ENCODE data around the gene TFF3. TPM values are rescaled to one million over a fixed set of nuclear protein-coding genes. Genes with fewer than 3 reads are reported as not detected.
A peak's percentile ranks its signal among the peaks of the same experiment; 100 is the strongest.

Gene TFF3
- total and polyA plus RNA-seq, 2 experiments from 2014 or later: 1.2 to 3.3 TPM

GRCh38 chr21:42358937-42359336 lies 43.7 kb upstream of the TFF3 start:
- Mint-ChIP-seq H3K27ac (no peak overlapping the region), H3K4me3 (no peak overlapping the region), H3K27me3 (ENCODE audit: insufficient read depth, low read depth, poor library complexity) (no peaks in the 10 kb centered on the region), H3K9me3 (peaks cover 18% of the 10 kb centered on the region), H3K4me1 (no peaks in the 10 kb centered on the region), H3K36me3 (ENCODE audit: low read depth) (peaks cover 6% of the 10 kb centered on the region)
- Histone ChIP-seq H3K27ac (ENCODE audit: low read depth) (no peak overlapping the region), H3K4me3 (no peak overlapping the region), H3K79me2 (replicated peaks; ENCODE audit: insufficient read depth) (no peaks in the 10 kb centered on the region), H2AFZ (no peak overlapping the region), H3K36me3 (ENCODE audit: insufficient read depth) (no peaks in the 10 kb centered on the region), H3K4me1 (ENCODE audit: insufficient read depth) (no peaks in the 10 kb centered on the region), H3K4me2 (no peak overlapping the region), H4K20me1 (replicated peaks; ENCODE audit: insufficient read depth) (no peaks in the 10 kb centered on the region), H3K9me2 (ENCODE audit: insufficient read depth) (no peaks in the 10 kb centered on the region), H3K27me3 (ENCODE audit: insufficient read depth) (no peaks in the 10 kb centered on the region), H3F3A (replicated peaks; ENCODE audit: low read depth) (no peaks in the 10 kb centered on the region)
- DNase-seq (ENCODE audit: low spot score) (peak; percentile 39), ATAC-seq (no peak)
- TF ChIP-seq CTCF (conservative IDR thresholded peaks at IDR 0.05; ENCODE audit: low read depth in 2 of 2) (no peak), CREB1 (CRISPR knock-in tag; IDR thresholded peaks at IDR 0.05; ENCODE audit: low read depth) (no peak), ZNF114 (CRISPR knock-in tag; IDR thresholded peaks at IDR 0.05) (no peak), REST (IDR thresholded peaks at IDR 0.05; ENCODE audit: unreplicated experiment) (no peak), NANOG (IDR thresholded peaks at IDR 0.05; ENCODE audit: borderline replicate concordance) (no peak), ETS1 (IDR thresholded peaks at IDR 0.05) (no peak), EZH2phosphoT487 (IDR thresholded peaks at IDR 0.05; ENCODE audit: unreplicated experiment) (no peak), STAT1 (IDR thresholded peaks at IDR 0.05; ENCODE audit: unreplicated experiment) (no peak), EZH2 (IDR thresholded peaks at IDR 0.05; ENCODE audit: low read depth, unreplicated experiment) (no peak), ZNF331 (CRISPR knock-in tag; IDR thresholded peaks at IDR 0.05; ENCODE audit: low read depth) (no peak), POLR2AphosphoS5 (IDR thresholded peaks at IDR 0.05; ENCODE audit: low read depth) (no peak), JUNB (IDR thresholded peaks at IDR 0.05; ENCODE audit: unreplicated experiment) (no peak), ZNF462 (CRISPR knock-in tag; IDR thresholded peaks at IDR 0.05) (no peak)

Measured in GM23338 (cell line).